CD4-positive, alpha-beta T cell treated with Interferon alpha-2 for 1 hour (primary cell): ENCODE data around the gene SHISAL2B.
"Not testable (repeated sequence)": the region's sequence is repeated elsewhere in the genome, so short reads cannot be mapped to it uniquely, and the experiment has no call there.

ENCODE experiments used
- DNase-seq, 2 donors: peaks; one replicate each; pipeline ENCODE4 v3.0.0-alpha.2; 2020 to 2022

Gene SHISAL2B

DNA sequence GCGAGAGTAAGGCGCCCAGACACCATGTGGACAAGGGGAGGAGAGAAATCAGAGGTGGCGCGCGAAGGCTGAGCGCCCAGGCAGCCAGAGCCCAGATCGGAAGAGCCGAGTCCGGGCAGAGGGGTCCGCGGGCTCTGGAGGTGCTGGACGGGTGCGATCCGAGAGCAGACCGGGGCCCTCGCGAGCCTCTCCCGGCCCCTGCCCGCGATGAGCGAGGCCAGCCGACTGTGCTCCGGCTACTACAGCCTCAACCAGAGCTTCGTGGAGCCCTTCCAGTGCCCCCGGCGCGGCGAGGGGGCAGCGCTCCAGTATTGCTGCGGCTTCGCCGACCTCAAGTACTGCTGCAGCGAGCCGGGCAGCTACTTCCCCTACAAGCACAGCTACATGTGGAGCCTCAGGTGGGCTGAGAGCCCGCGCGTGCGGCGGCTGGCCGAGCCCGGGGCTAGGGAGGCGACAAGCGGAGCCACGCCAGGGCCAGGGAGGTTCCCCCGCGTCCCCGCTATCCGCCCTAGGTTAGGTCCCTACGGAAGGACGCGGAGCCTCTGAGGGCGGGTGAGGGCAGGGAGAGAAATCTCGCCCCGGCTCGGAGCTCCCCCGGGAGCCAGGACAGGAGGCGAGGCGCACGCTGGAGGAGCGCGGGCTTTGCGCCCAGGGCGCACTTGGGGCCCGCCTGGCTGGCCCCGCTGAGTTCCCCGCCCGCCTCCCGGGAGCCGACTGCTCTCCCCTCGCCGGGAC, at the start of gene SHISAL2B:
SHISAL2B (plus strand) TSS at position 87 of the 735 bp plus-strand sequence; CDS start at position 208, 121 bp downstream.
- DNase-seq = no peak

DNA sequence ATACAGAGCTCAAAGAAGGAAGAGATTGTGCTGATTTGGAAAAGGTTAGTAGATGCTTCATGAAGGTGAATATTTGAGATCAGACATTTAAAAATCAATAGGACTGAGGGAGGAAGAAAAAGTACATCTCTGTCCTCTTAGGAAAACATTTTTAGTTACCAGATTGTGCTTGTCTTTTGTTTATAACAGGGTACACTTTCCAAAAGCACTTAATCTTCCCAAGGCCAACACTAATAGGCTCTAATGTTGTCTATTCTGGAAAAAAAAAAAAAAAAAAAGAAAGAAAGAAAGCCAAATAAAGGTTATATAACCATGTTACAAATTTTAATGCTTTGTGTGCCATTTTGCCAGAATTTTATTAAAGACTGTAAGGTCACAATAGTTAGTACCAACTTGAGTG, 45.5 kb upstream of the SHISAL2B start:
- DNase-seq = no peak

DNA sequence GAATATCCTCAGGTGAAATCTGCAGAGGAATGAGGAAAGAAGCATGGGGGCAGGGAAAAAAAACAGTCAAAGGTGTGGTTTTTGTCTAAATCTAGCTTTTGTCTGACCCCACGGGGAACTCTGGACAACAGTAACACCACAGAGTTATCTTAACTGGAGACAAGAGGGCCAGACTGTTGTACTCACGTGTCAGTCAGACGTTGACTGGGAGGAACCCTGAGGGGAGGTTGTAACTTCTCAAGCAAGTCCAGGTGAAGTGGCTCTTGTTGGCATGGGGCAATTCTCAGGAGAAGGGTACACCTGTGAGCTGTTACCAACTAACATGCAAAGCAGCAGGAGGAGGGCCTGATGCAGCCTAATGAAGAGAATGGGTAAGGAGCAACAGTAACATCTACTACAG, 44.1 kb upstream of the SHISAL2B start:
- no peak for DNase-seq

DNA sequence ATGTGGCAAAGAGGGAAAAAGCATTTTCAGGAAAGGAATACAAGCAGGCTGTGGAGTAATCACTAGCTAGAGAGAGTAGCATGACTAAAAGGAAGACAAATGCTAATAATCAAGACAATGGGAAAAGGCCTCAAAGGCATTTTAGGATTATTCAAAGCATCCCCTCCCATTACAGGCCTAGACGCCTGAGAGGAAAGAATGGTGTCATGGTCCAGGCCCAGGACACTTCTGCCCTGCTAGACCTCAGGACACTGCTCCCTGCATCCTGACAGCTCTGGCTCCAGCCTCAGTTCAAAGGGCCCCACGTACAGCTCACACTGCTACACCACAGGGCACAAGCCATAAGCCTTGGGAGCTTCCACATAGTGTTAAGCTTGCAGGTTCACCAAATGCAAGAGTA, 40.8 kb upstream of the SHISAL2B start:
- no peak for DNase-seq

DNA sequence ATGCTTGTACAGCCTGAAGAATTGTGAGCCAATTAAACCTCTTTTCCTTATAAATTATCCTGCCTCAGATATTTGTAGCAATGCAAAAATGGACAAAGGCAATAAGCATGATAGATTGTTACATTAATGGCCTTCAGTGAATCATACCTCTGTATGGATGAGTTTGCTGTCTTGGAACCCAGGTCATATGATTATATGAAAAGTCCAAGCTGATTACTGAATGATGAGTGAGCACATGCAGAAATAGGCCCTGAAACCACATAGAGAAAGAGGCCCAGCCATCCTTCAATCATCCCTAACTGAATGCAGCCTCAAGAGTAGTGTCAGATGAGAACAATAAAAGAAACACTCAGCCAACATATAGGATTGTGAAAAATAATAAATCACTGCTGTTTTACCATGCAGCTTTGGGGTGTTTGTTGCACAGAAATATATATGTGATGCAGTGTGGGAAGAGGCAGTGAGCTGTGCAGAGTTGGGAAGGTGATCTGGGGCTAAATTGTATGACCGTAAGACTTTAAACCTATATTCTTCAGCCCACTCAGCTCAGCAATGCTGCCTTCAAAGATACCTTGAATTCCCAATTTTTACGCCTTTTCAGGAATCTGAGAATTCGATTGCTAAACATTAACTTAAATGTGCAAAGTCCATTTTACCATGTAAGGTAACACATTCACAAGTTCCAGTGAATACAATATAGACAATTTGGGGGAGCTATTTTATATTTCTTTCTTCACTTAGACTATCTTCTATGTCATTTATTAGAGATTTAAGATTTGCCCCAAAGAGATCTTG, 36.3 kb upstream of the SHISAL2B start:
- no peak for DNase-seq

DNA sequence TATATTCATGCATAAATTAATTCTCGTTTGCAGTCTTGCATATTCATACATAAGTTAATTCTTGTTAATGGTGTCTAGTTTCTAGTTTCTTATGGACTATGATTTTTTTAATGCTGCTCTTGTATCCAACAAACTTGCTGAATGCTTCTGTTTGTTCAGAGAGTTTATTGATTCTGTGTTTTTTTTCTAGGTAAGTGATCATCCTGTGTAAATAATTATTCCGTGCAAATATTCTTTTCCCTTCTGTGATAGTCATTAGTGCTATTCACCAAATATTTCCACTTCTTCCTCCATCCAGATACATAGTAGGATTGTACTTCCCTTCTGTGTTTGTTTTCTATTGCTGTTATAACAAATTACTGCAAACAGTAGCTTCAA, 35.8 kb upstream of the SHISAL2B start:
- DNase-seq = no peak

DNA sequence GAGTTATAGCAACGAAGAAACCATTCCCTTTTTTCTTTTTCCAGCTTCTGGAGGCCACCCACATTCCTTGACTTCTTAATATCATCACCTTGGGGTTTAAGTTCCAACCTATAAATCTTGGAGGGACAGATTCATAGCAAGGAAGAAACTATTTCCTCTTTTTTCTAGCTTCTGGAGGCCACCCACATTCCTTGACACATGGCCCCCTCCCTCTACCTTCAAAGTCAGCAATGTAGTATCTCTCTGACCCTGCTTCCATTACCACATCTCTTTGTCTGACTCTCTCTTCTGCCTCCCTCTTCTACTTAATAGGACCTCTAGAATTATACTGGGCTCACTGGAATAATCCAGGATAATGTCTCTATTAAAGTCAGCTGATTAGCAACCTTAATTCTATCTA, 34.7 kb upstream of the SHISAL2B start:
- DNase-seq = no peak

DNA sequence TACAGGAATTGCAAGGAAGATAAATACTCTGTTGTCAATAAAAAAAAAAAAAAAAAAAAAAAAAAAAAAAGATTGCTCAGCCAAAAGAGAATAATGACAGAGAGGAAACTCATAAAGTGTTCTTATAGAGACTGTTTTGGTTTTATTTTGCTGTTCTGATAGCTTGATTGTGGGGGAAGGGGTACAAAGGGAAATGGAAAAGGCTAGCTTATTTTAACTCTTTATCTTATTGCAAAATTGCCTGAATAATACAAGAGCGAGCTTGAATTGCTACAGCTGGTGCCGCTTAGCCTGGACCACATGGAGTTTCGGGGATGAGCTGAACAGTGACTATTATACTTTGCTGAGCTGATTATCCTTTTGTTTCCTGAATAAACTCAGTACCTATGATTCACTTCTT, 31.0 kb upstream of the SHISAL2B start:
- no peak for DNase-seq

DNA sequence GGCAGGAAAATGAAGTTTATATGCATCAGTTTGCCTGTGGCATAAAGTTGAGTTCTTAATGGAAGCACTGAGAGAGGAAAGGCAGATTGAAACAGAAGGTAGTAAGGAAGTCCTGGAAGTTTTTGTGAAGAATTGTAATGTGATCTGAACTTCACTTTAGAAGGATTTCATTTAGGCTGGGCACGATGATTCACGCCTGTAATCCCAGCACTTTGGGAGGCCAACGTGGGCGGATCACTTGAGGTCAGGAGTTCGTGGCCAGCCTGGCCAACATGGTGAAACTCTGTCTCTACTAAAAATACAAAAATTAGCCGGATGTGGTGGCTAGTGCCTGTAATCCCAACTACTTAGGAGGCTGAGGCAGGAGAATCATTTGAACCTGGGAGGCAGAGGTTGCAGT, 27.1 kb upstream of the SHISAL2B start:
- DNase-seq = not testable (repeated sequence)

DNA sequence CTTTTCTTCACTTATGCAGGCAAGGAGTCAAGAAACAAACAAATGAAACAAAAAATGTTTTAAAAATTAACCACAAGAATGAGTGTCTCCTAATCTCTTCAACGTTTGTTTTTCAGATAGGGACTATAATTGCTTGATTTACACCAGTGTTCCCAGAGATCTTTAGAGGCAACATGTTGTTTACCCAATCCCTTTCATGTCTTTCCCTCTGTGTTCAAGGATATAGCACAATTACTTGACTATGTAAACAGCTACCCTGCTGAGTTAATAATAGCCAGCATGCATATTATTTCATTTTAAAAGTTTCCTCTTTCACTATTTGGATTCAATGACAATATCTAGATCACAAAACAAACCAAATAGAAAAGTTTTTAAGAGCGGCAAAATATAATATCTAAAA, 25.1 kb upstream of the SHISAL2B start:
- DNase-seq = no peak

DNA sequence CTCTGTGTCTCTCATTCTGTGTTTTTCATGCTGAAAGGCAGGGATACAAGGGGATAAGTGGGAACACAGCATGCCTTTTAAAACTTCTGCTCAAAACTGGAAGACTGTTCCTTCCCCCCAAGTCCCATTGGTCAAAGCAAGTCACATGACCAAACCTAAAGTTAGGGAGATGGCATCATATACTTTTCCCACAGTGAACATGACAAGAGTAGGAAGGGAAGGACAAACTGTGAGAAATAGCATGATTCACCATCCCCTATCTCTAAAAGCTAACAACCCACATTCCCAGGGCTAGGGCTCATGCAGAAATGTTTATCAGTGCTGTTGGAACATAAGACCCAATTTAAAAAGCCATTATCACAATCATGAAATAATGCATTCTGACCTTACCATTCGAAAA, 24.2 kb upstream of the SHISAL2B start:
- no peak for DNase-seq

DNA sequence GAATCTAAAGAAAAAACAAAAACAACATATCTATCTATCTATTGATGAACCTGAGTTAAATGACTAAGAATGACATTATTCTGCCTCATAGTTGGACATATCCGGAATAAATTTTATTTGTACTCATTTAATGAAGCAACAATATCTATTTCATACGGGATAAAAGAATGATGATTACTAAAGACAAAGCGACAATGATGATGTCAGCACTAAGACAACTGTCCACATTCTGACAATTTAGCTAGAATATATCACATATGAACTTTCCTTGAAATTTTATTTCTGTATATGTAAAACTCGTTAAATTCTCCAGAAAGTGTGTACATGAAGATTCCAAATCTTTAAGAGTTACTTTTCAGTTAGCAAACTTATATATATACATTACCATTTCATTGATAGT, 23.2 kb upstream of the SHISAL2B start:
- no peak for DNase-seq

DNA sequence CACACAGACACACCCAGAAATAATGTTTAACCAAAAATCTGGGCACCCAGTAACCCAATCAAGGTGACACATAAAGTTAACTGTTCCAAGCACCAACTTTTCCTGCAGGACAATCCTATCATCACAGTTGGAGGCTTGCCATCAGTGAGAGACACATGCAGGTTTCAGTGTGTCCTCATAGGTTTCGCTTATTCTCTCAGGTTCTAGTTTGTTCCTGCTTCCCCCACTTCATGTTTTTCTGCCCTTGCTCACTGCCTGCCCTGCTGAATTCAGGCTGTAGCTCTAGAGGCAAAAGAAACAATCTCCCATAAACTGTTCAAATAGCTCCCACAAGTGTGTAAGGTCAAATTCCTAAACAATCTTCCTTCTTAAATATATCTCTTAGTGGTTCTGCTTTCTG, 20.0 kb upstream of the SHISAL2B start:
- DNase-seq = no peak

DNA sequence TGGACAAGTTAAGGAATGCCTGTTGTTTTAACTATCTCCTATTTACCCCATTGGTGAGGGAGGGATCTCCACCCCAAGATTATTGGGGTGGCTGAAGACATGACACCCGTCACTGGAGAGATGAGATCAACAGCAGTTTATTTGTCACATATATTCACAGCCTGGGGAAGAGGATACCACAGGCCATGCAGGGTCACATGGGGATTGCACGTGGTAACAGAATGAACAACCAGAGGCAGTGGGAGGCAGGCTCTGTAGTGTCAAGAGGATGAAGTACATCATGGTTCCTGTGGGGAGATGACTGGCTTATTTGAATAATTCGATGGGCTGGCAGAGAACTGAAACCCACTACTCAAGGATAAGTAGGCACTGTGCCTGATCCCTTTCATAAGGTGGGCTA, 18.6 kb upstream of the SHISAL2B start:
- no peak for DNase-seq

DNA sequence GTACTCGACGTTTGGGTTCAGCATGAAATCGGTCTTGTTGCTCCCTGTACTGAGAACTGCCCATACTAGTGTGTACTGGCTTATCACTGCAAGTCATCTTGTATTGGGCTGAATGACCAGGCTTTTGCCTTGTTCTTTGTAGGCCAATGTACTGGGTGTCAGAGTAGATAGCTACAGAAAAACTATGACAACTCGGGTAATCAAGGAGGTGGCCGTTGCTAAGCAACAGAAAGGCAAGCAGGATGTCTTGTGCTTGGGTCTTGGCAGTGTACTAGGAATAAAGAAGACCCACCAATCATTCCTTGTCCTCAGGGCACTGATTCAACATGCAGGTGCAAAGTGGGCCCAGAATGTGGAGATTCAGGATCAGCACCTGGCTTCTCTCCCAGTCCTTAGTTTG, 11.9 kb upstream of the SHISAL2B start:
- no peak for DNase-seq

DNA sequence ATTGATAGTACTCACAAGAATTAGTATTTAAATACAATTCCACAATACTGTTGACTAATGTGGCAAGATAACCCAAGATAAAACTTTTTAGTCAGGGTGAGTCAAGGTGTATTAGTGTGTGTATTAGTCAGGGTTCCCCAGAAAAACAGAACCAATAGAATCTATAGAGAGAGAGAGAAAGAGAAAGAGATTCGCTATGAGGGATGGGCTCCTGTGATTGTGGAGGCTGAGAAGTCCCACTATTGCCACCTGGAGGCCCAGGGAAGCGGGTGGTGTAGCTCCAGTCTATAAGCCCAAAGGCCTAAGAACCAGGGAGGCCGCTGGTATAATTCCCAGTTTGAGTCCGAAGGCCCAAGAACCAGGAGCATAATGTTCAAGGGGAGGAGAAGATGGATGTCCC, 10.0 kb upstream of the SHISAL2B start:
- no peak for DNase-seq

DNA sequence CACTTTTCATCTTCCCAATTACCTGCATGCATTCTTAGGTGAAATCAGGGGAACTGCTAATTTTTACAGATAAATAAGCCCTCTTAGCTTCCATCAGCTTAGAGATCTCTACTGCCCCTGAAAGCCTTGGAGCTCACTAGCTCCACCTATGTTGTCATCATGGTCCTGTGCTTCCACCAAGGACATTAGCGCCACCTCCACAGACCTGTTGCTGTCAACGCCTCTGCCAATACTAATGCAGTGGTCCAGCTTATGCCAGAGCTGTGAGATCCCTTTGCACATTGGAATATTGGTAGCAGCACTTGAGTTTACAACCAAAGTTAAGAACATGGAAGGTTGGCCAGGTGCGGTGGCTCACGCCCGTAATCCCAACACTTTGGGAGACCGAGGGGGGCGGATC, 7.7 kb upstream of the SHISAL2B start:
- DNase-seq = no peak

DNA sequence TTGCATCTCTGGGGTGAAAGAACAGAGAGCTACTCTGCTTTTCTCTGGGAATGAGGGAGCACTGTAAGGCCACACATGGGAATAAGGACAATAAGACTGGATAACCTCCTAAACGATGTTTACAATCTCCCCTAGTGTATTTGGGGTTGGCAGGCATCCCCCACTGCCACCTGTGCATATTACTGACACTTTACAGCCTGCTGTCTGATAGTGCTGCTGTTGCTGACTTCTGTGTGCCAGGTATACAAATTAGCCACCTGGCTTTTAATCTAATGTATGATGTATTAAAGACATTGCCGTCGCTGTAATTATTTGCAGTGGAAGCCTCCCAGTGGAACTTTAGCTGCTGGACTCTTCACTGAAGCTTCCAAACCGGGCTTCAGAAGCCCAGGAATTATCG, 4.4 kb upstream of the SHISAL2B start:
- DNase-seq = no peak

DNA sequence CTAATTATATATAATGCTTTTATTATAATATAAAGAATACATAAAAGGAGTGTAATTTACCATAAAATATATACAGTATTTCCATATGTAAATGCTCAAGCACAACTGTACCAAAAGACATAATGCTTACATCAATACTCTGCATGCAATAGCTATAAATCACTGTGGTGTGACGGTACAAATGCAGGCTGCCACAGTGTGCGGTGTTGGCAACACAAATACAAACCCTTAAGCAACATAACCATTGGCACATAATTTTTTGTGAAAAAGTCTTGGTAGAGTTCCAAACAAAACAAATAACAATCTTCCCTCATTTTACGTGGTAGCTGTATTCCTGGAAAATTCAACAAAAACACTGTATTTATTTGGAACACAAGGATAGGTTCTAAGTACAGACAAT, 1.9 kb upstream of the SHISAL2B start:
- DNase-seq = no peak

DNA sequence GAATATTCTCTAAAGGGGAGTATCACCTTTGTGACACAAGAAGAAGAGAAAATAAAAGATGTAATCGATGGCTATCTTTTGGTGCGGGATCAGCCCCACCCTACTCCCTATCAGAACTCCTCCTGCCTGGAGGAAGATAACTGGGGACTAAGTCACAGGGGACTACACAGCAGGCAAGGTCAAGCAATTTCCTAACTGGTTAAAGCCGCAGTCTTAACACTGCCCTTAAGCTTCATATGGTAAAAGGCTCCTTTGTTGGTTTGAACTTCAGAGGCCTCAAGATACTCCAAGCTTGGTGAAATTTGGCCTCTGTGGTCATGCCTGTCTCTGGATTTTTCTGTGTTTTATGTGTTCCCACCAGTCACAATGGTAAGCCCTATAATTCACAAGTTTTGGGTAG, 1.3 kb upstream of the SHISAL2B start:
- DNase-seq = no peak

DNA sequence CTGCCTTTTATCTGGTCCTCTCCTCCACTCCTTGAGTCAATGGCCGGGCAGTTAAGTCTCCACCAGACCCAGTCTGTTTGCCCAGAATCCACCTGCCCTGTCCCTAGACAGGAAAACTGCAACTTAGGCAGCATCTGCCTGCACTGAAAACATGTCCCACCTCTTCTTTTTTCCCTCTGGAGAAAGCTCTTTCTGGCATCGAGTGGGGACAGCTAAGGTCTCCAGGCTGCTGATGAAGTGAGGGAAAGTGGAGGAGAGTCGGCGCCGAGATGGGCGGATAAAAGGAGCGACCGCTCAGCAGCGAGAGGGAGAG, 243 bp upstream of the SHISAL2B start:
- DNase-seq = no peak

DNA sequence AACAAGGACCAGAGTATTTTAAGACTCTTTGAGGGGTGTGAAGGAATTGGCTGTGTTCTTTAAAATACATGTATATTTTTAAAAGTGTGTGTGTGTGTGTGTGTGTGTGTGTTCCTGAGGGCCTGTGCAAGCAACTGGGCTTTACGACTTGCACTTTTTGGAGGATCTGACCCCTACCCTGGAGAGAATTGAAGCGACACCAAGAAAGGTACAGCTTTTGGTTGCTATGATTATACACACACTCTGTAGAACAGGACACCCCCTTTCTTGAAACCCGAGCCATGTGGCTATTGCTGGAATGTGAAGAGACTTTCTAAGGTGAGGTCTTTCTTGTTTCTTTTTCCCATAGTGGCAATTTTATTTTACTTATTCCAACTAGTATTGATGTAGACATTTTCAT, 988 bp downstream of the SHISAL2B start:
- DNase-seq = no peak

DNA sequence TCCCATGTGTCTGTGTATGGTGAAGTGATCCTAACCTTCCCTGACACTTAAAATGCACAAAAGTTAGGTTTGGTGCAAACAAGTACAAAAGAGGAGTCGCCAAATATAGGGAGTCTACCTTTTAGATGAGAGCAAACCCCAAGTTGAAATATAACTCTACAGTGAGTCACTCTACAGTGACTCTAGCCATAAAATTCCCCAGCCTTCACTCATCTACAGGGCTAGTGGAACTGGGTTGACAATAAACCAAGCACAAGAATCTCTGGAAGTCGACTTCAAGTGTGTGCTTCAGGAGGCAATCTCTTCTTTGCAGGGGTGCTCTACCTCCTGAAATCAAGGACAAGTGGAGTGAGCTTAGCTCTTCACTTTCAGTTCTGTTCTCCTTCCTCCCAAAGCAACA, 3.3 kb downstream of the SHISAL2B start:
- DNase-seq = no peak

DNA sequence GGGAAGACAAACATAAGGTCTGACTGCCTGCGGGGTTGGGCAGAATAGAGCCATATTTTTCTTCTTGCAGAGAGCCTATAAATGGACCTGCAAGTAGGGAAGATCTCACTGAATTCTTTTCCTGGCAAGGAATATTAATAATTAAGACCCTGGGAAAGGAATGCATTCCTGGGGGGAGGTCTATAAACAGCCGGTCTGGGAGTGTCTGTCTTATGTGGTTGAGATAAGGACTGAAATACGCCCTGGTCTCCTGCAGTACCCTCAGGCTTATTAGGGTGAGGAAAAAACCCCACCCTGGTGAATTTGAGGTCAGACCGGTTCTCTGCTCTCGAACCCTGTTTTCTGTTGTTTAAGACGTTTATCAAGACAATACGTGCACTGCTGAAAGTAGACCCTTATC, 6.1 kb downstream of the SHISAL2B start:
- DNase-seq = not testable (repeated sequence)

DNA sequence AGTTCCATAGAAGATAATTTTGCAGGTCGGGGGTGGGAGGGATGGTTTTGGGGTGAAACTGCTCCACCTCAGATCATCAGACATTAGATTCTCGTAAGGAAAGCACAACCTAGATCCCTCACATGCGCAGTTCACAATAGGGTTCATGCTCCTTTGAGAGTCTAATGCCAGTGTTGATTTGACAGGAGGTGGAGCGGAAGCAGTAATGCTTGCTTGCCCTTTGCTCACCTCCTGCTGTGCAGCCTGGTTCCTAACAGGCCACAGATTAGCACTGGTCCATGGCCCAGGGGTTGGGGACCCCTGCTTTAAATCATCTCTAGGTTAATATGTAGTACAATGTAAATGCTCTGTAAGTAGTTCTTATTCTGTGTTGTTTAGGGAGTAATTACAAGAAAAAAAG, 10.5 kb downstream of the SHISAL2B start:
- DNase-seq = no peak
